Measurements from ENCODE around the gene PLCL1.

PLCL1 gene
- total RNA-seq: 10.0 to 90.6 (median 63.9) reads per million in 3 experiments

DNA sequence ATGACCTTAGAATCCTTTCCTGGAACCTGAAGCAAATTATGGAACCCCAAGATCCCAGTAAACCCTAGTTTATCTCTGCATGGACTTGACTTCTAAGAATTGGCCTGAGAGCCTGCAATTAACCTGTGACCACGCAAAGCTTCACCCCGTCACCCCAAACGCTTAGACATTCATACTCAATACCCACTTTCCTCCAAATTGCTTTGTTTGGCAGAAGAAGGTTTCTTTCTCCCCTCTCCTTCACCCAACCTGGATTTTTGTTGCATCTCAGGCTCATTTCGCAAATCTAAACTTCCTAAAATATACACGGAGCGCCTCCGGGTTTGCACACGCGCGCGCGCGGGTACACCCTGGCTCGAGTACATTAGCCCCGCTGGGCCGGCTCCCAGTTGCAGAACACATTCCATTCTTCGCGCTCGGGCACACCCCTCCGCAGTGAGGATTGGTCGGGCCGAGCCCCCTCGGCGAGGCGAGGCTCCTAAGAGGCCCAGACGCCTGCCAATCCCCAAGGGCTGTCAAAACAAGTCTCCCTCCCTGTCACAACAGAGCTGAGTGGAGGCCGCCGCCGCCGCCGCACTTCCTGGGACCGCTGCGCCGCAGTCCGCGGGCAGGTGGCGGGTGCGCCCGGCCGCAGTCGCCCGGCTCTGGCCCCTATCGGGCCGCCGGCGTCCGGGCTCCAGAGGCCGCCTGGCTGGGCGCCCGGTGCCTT is at the start of gene PLCL1:
TSS of gene PLCL1 (plus strand) at position 545 of the 709 bp plus-strand sequence.
- DNase-seq: peak; percentile 91

- DNase-seq: no peak
Observed at GRCh38 chr2:197759013-197759412, 45.4 kb upstream of the PLCL1 start.

- DNase-seq: no peak
Observed at GRCh38 chr2:197759625-197760292, 44.6 kb upstream of the PLCL1 start.

DNA sequence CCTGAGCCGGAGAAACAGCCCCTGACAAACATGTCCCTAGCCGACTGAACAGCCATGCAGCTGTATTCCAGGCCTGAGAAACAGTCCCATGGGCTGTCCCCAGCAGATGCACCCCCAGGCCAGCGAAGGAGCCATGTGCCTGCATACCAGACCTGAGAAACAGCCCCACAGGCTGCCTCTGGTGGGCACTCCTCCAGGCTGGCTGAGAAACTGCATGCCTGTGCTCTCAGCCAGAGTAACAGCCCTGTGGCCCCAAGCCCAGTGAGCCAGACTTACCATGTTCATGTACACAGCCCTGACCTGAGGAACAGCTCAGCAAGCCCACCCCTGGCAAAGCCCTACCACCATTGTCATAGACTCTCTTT is 44.1 kb upstream of the PLCL1 start:
- no peak for DNase-seq

DNA sequence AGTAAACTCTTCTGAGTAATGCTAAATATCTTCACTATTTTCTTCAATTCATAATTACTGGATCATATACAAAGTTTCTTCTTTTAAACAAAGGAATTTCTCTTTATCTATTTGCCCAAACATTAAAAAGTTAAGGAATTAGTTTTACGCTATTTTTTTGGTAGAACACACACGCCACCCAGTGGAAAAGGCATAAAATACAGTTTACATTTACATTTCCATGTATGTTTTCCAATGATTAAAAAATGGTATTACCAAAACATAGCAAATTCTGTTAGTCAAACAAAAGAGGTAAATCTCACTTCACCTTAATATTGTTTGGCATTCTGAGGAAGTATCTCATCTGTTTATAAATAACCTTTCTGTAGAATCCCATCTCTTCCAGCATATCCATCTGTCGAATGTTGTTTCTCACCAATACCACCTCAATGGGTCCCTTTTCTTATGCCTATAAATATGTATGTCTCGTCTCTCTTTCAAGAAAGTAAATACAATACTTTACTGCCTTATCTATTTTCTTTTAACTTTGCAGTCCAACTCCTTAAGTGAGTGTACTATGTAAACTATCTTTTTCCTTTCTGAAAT is 26.5 kb upstream of the PLCL1 start:
- DNase-seq: peak; percentile 17

- DNase-seq: no peak
Observed at GRCh38 chr2:197779261-197779660, 25.1 kb upstream of the PLCL1 start.

GRCh38 chr2:197782126-197782525 is 22.3 kb upstream of the PLCL1 start:
- DNase-seq: no peak

- no peak for DNase-seq
Observed at GRCh38 chr2:197784956-197785941, 19.1 kb upstream of the PLCL1 start, which contains the start of gene BOLL. BOLL (minus strand) TSS chr2:197785319; CDS start chr2:197781850, 3,469 bp downstream.

GRCh38 chr2:197786010-197786877 is 18.1 kb upstream of the PLCL1 start:
- peak; percentile 36 for DNase-seq

DNA sequence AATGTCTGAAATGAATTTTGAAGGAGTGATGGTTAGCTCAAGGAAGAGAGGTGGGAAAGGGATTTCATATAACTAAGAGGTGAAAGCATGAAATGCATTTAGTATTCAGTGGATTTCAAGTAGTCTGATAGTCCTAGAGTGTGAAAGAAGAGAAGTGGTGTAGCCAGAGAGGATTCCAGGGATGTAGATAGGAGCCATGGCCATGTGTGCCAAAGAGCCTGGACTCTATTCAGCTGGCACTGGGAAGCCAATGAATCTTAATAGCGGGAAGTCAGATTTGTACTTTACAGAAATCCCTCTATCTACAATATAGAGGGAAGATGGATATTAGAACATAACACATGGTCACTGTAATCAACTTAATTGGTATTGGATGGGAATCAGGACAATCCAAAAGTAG is 10.9 kb upstream of the PLCL1 start:
- DNase-seq: no peak

GRCh38 chr2:197795277-197795676 is 9.1 kb upstream of the PLCL1 start:
- no peak for DNase-seq

DNA sequence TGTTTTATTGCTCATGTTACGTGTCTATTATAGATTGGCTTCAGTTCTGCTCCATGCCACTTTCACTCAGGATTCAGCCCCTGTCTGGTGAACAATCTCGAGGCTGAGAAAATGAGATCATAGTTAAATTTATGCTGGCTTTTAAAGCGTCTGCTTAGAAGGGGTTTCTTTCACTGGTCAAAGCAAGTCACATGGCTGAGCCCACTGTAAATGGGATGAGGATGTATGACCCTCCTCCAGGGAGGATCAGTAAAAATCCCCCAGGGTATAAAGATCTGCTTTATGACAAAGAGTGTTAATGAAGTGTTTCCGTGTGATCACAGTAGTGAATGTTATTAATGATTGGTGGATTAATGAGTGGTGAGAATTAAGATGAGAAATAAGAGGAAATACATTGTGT is 6.2 kb upstream of the PLCL1 start:
- no peak for DNase-seq

DNA sequence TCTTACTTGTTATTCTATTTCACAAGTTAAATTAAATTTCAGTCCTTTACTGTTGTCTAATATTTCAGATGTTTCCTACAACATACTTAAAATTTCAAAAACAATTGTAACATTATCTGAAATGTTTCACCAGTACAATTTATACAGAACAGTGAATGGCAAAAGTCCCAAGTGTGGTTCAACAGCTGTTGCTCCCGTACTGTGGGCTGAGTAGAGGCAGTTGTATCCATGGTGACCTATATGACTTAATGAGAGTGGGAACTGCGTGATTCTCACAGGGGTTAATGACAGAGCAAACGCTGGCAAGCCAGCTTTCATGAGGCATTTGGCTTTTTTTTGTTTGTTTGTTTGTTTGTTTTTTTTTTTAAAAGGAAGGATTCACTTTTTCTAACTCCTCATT is 5.3 kb upstream of the PLCL1 start:
- no peak for DNase-seq

DNA sequence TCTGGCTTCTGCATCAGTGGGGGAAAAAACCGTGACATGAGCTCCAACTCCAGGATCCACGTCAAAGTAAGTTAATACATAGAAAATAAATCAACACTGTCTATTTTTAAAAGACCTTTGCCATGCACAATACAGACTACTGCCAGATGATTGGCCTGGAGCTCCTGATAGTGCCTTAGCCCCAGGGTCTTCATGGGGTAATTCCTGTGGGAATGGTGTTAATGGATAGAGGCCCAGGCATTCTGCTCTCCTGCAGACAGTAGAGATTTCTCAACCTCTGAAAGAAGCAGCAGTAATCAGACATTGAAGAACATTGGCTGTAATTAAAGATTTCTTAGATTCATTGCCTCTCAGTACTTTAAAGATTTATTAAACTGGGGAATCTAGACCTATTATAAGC is 4.3 kb upstream of the PLCL1 start:
- no peak for DNase-seq

DNA sequence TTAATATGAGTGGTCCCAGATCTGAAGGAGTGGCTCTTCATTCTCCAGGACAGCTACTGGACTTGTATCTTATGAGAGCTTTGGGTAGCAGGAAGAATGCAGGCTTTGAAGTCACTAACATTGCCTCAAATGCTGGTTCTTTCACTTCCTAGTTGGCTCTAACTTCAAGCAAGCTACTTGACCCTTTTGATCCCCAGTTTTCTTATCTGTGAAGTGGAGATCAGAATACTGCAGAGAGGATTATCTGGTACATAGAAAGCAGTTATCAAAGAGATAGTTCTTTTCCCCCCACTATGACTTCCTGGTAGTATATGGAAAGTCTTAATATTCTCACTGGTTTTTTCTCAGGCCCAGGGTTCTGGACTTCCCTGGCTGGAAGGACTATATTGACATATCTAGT is 3.4 kb upstream of the PLCL1 start:
- no peak for DNase-seq

- DNase-seq: peak; percentile 46
Observed at GRCh38 chr2:197803033-197803444, 1.4 kb upstream of the PLCL1 start.

GRCh38 chr2:197804758-197805714 is 643 bp downstream of the PLCL1 start:
- DNase-seq: peak; percentile 9

GRCh38 chr2:197805715-197806633 is 1.6 kb downstream of the PLCL1 start:
- no peak for DNase-seq

GRCh38 chr2:197809064-197809463 is 4.7 kb downstream of the PLCL1 start:
- no peak for DNase-seq
